Activated CD8-positive, alpha-beta memory T cell treated with anti-CD3 and anti-CD28 coated beads, Interleukin-2, amount 50 U/mL, for 48 hours (primary cell): ENCODE measurements around the gene FAM241A.
"Not testable (repeated sequence)": the region's sequence is repeated elsewhere in the genome, so short reads cannot be mapped to it uniquely, and the experiment has no call there.

Experiments
- DNase-seq: peaks from one replicate; pipeline ENCODE4 v3.0.0-alpha.2; 2020

Gene FAM241A

DNA sequence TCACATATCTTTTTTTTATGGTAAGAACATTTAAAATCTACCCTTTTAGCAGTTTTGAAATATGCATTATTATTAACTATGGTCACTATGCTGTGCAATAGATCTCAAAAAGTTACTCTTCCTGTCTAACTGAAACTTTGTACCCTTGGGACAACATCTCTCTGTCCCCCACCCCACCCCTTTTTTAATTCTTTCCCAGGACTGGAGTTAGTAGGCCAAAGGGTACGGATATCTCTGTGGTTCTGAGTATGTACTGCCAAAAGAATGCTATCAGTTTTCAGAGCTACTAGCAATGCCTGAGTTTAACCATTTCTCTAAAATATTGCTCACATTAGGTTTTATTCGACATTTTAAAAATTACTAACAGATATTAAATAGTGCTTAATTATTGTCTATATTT lies 4.7 kb upstream of the FAM241A start:
- DNase-seq = no peak

DNA sequence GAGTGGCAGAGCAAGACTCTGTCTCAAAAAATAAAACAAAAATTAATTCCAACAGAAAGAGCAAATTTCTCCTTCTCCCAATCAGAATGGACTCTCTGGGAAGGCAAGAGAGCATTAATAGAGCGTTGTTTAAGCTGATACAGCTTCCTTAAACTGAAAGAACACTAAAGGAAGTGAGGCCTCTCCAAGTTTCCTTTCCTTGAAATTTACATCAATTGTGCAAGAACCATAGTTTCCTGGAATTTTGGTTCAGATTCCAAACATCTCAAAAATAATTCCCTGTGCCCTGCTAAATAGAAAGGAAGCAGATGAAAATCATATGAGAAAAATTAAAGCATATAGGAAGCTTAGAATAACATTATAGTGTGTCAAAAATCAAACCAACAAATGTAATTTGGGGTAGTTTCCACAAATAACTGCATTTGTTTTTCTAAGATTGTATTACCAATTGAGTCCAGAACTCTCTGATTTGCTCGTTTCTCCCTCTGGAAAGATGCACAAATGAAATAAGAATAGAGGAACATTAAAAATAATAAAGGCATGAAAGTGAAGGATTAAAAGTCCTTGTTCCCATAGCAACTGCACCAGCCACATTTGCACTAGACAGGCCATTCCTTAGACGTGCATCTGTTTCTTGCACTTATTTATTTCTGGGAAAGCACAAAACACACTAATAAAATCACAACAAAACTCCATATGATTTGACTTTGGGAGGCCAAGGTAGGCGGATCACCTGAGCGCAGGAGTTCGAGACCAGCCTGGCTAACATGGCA lies 3.7 kb upstream of the FAM241A start:
- DNase-seq = no peak

GRCh38 chr4:112142182-112142581 lies 3.1 kb upstream of the FAM241A start:
- no peak for DNase-seq

GRCh38 chr4:112143781-112144180 lies 1.5 kb upstream of the FAM241A start:
- no peak for DNase-seq

DNA sequence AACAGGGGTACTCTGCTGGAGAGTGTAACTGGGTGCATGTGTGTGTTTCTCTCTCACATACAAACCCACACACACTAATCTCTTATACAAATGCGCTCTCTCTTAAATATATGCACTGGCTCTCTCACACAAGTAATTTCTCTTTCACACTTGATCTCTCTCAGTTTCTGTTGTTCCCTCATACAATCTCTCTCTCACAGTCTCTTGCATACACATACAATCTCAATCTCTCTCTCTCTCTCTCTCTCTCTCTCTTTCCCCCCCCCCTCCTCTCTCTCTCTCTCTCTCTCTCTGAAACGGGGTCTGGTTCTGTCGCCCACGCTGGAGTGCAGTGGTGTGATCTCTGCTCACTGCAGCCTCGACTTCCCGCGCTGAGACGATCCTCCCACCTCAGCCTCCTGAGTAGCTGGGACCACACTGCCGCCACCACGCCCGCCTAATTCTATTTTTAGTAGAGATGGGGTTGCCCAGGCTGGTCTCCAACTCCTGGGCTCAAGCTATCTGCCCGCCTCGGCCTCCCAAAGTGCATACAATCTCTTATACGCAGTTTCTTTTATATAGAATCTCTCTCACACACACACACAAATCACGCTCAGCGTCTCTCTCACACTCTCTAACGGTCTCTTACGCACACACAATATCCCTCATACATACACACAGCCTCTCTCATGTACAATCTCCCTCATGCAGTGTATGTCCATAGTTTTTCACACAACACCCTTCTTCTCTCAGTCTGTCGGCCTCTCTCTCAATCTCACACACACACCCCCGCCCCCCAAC lies 518 bp upstream of the FAM241A start:
- no peak for DNase-seq

GRCh38 chr4:112145790-112146501 lies 692 bp downstream of the FAM241A start:
- peak; percentile 85 for DNase-seq

DNA sequence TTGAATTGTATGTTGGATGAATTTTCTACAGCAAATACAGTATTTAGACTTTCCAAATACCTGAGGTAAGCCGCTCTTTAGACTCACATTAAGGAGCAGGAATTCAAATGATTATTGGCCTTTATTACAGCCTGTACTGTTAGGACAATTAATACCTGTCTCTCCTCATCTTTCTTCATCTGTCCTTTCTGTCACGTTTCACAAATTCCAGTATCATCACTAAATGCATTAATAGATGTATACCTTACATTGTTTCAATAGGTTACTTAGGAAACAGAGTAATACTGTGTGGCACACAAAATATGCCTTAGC lies 1.2 kb downstream of the FAM241A start:
- no peak for DNase-seq

- DNase-seq = no peak
Measured at GRCh38 chr4:112147697-112148096, 2.4 kb downstream of the FAM241A start.

- no peak for DNase-seq
Measured at GRCh38 chr4:112150920-112151319, 5.7 kb downstream of the FAM241A start.

GRCh38 chr4:112152521-112152920 lies 7.3 kb downstream of the FAM241A start:
- no peak for DNase-seq

DNA sequence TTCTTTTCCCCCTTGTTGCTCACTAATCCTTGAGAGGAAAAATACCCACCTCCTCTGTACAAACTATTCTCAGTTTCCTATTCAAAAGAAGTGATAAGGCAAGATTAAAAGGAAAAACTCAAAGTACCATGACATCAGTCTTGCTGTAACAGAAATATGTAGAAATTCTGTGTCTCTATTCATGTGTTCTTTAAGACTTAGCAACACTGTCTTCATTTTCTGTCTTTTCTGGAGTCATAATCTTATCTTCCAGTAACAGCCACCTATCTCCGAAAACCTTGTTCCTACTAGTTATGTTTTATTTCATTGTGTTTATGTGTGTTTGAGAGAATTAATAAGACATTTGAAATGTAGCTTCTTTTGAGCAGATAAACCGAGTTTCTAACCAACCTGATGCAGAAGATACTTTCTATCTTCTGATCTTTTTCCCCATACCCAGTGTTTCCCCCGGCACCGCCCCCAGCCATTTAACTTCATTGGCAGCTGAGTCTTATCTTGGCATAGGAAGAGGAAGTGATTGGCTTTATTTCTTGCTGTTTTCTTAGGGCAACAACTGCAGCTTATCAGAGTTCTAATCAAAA lies 8.0 kb downstream of the FAM241A start:
- DNase-seq = no peak

DNA sequence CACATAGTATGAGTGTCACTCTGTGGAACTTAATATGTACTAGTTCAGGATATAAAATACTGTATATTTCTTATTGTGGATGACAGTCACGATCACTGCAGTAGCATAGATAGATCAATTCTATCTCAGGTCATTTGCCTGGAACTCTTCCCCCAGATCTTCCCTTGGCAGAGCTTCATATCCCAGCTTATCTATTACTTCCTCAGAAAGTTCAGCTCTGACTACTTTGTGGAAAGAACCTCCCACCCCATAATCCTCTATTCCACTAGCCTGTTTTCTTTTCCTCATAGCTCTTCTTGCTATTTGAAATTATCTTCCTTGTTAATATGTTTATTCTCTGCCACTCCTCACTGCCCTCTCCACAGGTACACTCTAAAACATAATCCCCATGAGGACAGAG lies 10.9 kb downstream of the FAM241A start:
- no peak for DNase-seq

DNA sequence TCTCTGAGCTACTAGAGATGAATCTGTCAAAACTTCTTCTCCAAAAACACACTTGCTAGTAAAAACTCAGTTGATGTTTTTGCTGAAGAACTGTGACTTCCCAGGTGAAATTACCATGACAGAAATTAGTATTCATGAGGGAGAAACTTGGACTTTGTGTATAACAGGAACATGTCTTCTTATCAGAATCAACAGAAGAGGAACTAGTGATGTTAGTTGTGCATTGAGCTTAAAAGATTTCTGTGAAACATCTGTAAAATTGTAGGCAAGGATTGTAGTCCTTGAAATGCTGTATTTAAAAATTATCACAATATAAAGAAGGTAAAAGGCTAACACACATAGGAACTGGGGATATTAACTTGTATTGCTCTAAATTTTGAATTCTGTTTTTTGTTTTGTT lies 11.3 kb downstream of the FAM241A start:
- DNase-seq = no peak

DNA sequence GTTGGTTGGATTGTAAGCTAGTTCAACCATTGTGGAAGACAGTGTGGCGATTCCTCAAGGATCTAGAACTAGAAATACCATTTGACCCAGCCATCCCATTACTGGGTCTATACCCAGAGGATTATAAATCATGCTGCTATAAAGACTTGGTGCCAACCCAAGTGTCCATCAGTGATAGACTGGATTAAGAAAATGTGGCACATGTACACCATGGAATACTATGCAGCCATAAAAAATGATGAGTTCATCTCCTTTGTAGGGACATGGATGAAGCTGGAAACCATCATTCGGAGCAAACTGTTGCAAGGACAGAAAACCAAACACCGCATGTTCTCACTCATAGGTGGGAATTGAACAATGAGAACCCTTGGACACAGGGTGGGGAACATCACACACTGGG lies 18.5 kb downstream of the FAM241A start:
- DNase-seq = not testable (repeated sequence)

- DNase-seq = no peak
Measured at GRCh38 chr4:112167794-112168193, 22.5 kb downstream of the FAM241A start.

DNA sequence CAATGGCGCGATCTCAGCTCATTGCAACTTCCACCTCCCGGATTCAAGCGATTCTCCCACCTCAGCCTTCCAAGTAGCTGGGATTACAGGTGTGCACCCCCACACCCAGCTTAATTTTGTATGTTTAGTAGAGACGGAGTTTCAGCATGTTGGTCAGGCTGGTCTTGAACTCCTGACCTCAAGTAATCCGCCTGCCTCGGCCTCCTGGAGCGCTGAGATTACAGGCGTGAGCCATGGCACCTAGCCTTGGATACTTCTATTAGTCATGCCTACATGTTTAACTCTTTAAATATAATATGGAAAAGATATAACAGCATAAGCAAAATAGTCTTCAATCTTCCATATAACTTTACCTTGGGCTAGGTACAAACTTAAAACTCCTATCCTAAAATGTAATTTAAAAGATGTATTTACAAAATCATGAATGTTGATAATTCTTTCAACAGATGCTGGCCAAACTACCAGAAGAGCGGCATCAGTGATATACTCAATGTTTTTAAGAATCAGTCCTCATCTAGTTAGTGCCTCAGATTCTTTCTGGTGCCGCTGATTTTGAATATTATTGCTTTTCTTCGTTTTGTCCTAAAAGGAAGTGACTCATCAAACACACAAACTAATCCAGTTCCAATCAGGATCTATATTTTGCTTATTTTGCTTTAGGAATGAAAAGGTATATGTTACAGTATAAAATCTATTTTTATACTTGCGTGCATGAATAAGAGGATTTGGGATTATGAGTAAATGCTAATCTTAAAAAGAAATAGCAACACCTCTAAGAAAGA lies 23.7 kb downstream of the FAM241A start:
- DNase-seq = no peak

GRCh38 chr4:112170451-112170993 lies 25.3 kb downstream of the FAM241A start:
- no peak for DNase-seq

DNA sequence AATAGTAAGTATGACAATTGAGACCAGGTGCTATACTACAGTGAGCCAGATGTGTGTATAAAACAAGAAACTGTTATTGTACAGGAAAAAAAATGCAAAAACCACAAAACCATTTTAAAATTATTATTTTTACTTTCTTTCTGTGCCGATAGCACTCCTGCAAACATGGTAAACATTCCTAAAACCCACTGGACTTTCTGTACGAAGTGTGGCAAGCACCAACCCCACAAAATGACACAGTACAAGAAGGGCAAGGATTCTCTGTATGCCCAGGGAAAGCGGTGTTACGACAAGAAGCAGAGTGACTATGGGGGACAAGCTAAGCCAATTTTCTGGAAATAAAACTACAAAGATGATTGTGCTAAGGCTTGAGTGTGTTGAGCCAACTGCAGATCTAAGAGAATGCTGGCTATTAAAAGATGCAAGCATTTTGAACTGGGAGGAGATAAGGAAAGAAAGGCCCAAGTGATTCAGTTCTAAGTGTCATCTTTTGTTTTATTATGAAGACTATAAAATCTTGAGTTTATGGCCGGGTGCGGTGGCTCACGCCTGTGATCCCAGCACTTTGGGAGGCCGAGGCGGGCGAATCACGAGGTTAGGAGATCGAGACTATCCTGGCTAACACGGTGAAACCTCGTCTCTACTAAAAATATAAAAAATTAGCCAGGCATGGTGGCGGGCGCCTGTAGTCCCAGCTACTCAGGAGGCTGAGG lies 26.0 kb downstream of the FAM241A start:
- not testable (repeated sequence) for DNase-seq

GRCh38 chr4:112172180-112172579 lies 26.9 kb downstream of the FAM241A start:
- DNase-seq = no peak

- DNase-seq = no peak
Measured at GRCh38 chr4:112173593-112174558, 28.6 kb downstream of the FAM241A start.
